ENCODE data around the gene TPM4. TPM values are rescaled to one million over a fixed set of nuclear protein-coding genes. Genes with fewer than 3 reads are reported as not detected.

Gene TPM4
- total and polyA plus RNA-seq, 2 experiments from 2014 or later, result 223 to 288 TPM

DNA sequence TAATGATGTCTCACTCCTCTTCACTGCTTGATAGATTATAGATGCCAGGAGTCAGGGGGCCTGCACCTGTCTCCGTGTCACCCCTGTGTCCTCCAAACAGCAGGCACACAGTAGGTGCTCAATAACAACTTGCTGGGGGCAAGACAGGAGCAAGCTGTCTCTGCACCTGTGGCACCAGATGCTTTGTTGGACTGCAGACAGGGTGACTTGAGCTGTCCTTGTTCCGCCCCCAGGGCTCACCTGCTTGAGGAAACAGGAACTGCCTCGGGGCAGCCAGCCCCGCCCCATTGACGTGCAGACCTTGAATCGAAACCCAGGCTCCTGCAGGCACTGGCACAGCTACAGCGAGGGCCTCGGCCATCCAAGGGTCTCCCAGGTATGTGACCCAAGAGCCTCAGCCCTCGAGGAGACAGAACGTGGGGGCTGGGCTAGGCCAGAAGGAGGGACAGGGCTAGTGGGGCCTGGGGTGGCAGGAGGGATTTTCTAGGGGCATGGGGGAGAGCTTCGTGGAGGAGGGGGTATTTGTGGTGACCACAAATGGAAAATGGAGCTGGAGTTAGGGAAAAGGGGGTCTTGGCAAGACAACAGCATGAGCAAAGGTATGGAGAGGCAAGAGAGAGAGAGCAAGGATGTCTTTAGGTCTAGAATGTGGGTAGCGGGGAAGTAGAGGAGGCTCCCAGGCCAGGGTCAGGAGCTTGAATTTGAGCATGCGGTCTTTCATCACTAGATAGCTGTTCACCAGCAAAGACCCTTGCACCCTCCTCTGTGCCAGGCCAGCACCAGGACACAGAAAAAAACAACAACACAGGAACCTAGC lies 67.3 kb downstream of the TPM4 start, which contains the start of gene HSH2D:
TSS of gene HSH2D (plus strand) at position 287 of the 817 bp plus-strand sequence. CDS start 5,066 bp downstream, outside the sequence.
- Mint-ChIP-seq H3K4me3 (peak within 1 kb of the TSS; percentile 31), H3K9me3 (no peaks in the 10 kb centered on the region; the same call in 2 of the 3 replicates), H3K4me1 (peaks cover 8% of the 10 kb centered on the region; the same call in 2 of the 3 replicates), H3K27me3 (ENCODE audit: insufficient read depth, low read depth, poor library complexity) (peaks cover 7% of the 10 kb centered on the region), H3K36me3 (ENCODE audit: low read depth) (no peaks in the 10 kb centered on the region), H3K27ac (no peak within 1 kb of the TSS)
- TF ChIP-seq, protein P1, sequence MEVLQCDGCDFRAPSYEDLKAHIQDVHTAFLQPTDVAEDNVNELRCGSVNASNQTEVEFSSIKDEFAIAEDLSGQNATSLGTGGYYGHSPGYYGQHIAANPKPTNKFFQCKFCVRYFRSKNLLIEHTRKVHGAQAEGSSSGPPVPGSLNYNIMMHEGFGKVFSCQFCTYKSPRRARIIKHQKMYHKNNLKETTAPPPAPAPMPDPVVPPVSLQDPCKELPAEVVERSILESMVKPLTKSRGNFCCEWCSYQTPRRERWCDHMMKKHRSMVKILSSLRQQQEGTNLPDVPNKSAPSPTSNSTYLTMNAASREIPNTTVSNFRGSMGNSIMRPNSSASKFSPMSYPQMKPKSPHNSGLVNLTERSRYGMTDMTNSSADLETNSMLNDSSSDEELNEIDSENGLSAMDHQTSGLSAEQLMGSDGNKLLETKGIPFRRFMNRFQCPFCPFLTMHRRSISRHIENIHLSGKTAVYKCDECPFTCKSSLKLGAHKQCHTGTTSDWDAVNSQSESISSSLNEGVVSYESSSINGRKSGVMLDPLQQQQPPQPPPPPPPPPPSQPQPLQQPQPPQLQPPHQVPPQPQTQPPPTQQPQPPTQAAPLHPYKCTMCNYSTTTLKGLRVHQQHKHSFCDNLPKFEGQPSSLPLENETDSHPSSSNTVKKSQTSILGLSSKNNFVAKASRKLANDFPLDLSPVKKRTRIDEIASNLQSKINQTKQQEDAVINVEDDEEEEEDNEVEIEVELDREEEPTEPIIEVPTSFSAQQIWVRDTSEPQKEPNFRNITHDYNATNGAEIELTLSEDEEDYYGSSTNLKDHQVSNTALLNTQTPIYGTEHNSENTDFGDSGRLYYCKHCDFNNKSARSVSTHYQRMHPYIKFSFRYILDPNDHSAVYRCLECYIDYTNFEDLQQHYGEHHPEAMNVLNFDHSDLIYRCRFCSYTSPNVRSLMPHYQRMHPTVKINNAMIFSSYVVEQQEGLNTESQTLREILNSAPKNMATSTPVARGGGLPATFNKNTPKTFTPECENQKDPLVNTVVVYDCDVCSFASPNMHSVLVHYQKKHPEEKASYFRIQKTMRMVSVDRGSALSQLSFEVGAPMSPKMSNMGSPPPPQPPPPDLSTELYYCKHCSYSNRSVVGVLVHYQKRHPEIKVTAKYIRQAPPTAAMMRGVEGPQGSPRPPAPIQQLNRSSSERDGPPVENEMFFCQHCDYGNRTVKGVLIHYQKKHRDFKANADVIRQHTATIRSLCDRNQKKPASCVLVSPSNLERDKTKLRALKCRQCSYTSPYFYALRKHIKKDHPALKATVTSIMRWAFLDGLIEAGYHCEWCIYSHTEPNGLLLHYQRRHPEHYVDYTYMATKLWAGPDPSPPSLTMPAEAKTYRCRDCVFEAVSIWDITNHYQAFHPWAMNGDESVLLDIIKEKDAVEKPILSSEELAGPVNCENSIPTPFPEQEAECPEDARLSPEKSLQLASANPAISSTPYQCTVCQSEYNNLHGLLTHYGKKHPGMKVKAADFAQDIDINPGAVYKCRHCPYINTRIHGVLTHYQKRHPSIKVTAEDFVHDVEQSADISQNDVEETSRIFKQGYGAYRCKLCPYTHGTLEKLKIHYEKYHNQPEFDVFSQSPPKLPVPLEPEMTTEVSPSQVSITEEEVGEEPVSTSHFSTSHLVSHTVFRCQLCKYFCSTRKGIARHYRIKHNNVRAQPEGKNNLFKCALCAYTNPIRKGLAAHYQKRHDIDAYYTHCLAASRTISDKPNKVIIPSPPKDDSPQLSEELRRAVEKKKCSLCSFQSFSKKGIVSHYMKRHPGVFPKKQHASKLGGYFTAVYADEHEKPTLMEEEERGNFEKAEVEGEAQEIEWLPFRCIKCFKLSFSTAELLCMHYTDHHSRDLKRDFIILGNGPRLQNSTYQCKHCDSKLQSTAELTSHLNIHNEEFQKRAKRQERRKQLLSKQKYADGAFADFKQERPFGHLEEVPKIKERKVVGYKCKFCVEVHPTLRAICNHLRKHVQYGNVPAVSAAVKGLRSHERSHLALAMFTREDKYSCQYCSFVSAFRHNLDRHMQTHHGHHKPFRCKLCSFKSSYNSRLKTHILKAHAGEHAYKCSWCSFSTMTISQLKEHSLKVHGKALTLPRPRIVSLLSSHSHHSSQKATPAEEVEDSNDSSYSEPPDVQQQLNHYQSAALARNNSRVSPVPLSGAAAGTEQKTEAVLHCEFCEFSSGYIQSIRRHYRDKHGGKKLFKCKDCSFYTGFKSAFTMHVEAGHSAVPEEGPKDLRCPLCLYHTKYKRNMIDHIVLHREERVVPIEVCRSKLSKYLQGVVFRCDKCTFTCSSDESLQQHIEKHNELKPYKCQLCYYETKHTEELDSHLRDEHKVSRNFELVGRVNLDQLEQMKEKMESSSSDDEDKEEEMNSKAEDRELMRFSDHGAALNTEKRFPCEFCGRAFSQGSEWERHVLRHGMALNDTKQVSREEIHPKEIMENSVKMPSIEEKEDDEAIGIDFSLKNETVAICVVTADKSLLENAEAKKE (CRISPR knock-in tag; IDR thresholded peaks at IDR 0.05), result no peak
- TF ChIP-seq CREB1 (CRISPR knock-in tag; IDR thresholded peaks at IDR 0.05; ENCODE audit: low read depth) (no peak), POLR2AphosphoS5 (IDR thresholded peaks at IDR 0.05; ENCODE audit: low read depth) (no peak), JUNB (IDR thresholded peaks at IDR 0.05; ENCODE audit: unreplicated experiment) (no peak), STAT1 (IDR thresholded peaks at IDR 0.05; ENCODE audit: unreplicated experiment) (no peak), EZH2phosphoT487 (IDR thresholded peaks at IDR 0.05; ENCODE audit: unreplicated experiment) (no peak), ZNF331 (CRISPR knock-in tag; IDR thresholded peaks at IDR 0.05; ENCODE audit: low read depth) (no peak), ZNF114 (CRISPR knock-in tag; IDR thresholded peaks at IDR 0.05) (no peak), NANOG (IDR thresholded peaks at IDR 0.05; ENCODE audit: borderline replicate concordance) (no peak), EZH2 (IDR thresholded peaks at IDR 0.05; ENCODE audit: low read depth, unreplicated experiment) (no peak)
- TF ChIP-seq, protein P2, sequence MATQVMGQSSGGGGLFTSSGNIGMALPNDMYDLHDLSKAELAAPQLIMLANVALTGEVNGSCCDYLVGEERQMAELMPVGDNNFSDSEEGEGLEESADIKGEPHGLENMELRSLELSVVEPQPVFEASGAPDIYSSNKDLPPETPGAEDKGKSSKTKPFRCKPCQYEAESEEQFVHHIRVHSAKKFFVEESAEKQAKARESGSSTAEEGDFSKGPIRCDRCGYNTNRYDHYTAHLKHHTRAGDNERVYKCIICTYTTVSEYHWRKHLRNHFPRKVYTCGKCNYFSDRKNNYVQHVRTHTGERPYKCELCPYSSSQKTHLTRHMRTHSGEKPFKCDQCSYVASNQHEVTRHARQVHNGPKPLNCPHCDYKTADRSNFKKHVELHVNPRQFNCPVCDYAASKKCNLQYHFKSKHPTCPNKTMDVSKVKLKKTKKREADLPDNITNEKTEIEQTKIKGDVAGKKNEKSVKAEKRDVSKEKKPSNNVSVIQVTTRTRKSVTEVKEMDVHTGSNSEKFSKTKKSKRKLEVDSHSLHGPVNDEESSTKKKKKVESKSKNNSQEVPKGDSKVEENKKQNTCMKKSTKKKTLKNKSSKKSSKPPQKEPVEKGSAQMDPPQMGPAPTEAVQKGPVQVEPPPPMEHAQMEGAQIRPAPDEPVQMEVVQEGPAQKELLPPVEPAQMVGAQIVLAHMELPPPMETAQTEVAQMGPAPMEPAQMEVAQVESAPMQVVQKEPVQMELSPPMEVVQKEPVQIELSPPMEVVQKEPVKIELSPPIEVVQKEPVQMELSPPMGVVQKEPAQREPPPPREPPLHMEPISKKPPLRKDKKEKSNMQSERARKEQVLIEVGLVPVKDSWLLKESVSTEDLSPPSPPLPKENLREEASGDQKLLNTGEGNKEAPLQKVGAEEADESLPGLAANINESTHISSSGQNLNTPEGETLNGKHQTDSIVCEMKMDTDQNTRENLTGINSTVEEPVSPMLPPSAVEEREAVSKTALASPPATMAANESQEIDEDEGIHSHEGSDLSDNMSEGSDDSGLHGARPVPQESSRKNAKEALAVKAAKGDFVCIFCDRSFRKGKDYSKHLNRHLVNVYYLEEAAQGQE (IDR thresholded peaks at IDR 0.05; ENCODE audit: unreplicated experiment), result no peak
- TF ChIP-seq, protein P3, sequence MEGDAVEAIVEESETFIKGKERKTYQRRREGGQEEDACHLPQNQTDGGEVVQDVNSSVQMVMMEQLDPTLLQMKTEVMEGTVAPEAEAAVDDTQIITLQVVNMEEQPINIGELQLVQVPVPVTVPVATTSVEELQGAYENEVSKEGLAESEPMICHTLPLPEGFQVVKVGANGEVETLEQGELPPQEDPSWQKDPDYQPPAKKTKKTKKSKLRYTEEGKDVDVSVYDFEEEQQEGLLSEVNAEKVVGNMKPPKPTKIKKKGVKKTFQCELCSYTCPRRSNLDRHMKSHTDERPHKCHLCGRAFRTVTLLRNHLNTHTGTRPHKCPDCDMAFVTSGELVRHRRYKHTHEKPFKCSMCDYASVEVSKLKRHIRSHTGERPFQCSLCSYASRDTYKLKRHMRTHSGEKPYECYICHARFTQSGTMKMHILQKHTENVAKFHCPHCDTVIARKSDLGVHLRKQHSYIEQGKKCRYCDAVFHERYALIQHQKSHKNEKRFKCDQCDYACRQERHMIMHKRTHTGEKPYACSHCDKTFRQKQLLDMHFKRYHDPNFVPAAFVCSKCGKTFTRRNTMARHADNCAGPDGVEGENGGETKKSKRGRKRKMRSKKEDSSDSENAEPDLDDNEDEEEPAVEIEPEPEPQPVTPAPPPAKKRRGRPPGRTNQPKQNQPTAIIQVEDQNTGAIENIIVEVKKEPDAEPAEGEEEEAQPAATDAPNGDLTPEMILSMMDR (conservative IDR thresholded peaks at IDR 0.05; ENCODE audit: low read depth in 2 of 2), result no peak
- TF ChIP-seq, protein P4, sequence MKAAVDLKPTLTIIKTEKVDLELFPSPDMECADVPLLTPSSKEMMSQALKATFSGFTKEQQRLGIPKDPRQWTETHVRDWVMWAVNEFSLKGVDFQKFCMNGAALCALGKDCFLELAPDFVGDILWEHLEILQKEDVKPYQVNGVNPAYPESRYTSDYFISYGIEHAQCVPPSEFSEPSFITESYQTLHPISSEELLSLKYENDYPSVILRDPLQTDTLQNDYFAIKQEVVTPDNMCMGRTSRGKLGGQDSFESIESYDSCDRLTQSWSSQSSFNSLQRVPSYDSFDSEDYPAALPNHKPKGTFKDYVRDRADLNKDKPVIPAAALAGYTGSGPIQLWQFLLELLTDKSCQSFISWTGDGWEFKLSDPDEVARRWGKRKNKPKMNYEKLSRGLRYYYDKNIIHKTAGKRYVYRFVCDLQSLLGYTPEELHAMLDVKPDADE (IDR thresholded peaks at IDR 0.05), result no peak
- Histone ChIP-seq H2AFZ (peak within 1 kb of the TSS; percentile 95), H4K20me1 (replicated peaks; ENCODE audit: insufficient read depth) (no peaks in the 10 kb centered on the region), H3K4me2 (peak within 1 kb of the TSS; percentile 64), H3K4me3 (0 out of 2 replicates have a peak within 1 kb of the TSS, but pooled peaks have one; percentile 13), H3K36me3 (ENCODE audit: insufficient read depth) (no peaks in the 10 kb centered on the region), H3K9me2 (ENCODE audit: insufficient read depth) (no peaks in the 10 kb centered on the region), H3K27me3 (ENCODE audit: insufficient read depth) (no peaks in the 10 kb centered on the region), H3K79me2 (replicated peaks; ENCODE audit: insufficient read depth) (no peaks in the 10 kb centered on the region), H3K27ac (ENCODE audit: low read depth) (no peak within 1 kb of the TSS), H3K4me1 (ENCODE audit: insufficient read depth) (peaks cover 6% of the 10 kb centered on the region; the same call in 1 of the 2 replicates), H3F3A (replicated peaks; ENCODE audit: low read depth) (0 out of 2 replicates have a peak, but pooled peaks cover 5% of the 10 kb centered on the region)
- ATAC-seq (peak; percentile 98), DNase-seq (ENCODE audit: low spot score) (peak; percentile 86)
